K562 (cell line): ENCODE measurements around the gene DTX4. TPM values are rescaled to one million over a fixed set of nuclear protein-coding genes. Genes with fewer than 3 reads are reported as not detected.

Experiments
- BCOR ChIP-seq: fragments of 450-650 bp; IDR thresholded peaks from 2 replicates; pipeline ENCODE4 v1.6.1; 2016
- FOXJ2 ChIP-seq: fragments of 200-800 bp; sonication (Bioruptor generic); IDR thresholded peaks from 2 replicates; pipeline ENCODE4 v1.6.1; 2016; ENCODE audit warnings: missing genetic modification characterization, missing compliant biosample characterization
- JUN ChIP-seq, 2 experiments: sonication (generic) in 1 of 2; formaldehyde crosslinking in 1 of 2; IDR thresholded peaks; 2 replicates each; pipeline versions ENCODE4 v1.6.1 to v1.8.0; 2012 to 2022; ENCODE audit warnings: borderline replicate concordance in 2 of 2, mild to moderate bottlenecking in 2 of 2, improper control_type of control experiment in 1 of 2, low read depth in 1 of 2, low read length in 1 of 2, missing genetic modification reagents in 1 of 2
- KLF10 ChIP-seq: fragments of 250-450 bp; sonication (Bioruptor Pico); IDR thresholded peaks from 2 replicates; pipeline ENCODE4 v1.6.1; 2021; ENCODE audit warnings: matching md5 sums
- NR1H2 ChIP-seq: sonication (generic); formaldehyde crosslinking; IDR thresholded peaks from 2 replicates; pipeline ENCODE4 v1.4.0; 2020; ENCODE audit warnings: mild to moderate bottlenecking, missing genetic modification reagents
- PTRF ChIP-seq: fragments of 450-650 bp; IDR thresholded peaks from 2 replicates; pipeline ENCODE4 v1.6.1; 2016; ENCODE audit warnings: mild to moderate bottlenecking, missing genetic modification characterization, missing compliant biosample characterization
- SMAD3 ChIP-seq: fragments of 450-650 bp; formaldehyde crosslinking; conservative IDR thresholded peaks from 2 replicates; pipeline ENCODE4 v1.4.0; 2020; ENCODE audit warnings: mild to moderate bottlenecking
- SRSF9 ChIP-seq: fragments of 200-400 bp; formaldehyde crosslinking; IDR thresholded peaks from 2 replicates; pipeline ENCODE4 v1.6.1; 2017; ENCODE audit warnings: low read depth, low read length, borderline replicate concordance
- STAT5A ChIP-seq: IDR thresholded peaks from 2 replicates; pipeline ENCODE4 v1.6.1; 2012; ENCODE audit warnings: low read length, inconsistent platforms, borderline replicate concordance
- THRAP3 ChIP-seq: fragments of 450-650 bp; IDR thresholded peaks from 2 replicates; pipeline ENCODE4 v1.6.1; 2016; ENCODE audit warnings: mild to moderate bottlenecking, inconsistent platforms, borderline replicate concordance
- ZBTB8A ChIP-seq: fragments of 450-650 bp; IDR thresholded peaks from 2 replicates; pipeline ENCODE4 v1.6.1; 2018; ENCODE audit warnings: mild to moderate bottlenecking, moderate library complexity; ENCODE audit not compliant: partially characterized antibody
- ZNF263 ChIP-seq: sonication (generic); formaldehyde crosslinking; IDR thresholded peaks from 2 replicates; pipeline ENCODE4 v1.8.0; 2022; ENCODE audit warnings: mild to moderate bottlenecking, missing genetic modification reagents, borderline replicate concordance
- ZNF408 ChIP-seq: fragments of 250-450 bp; sonication (Bioruptor Pico); IDR thresholded peaks from 2 replicates; pipeline ENCODE4 v1.4.0; 2020; ENCODE audit warnings: low read depth, mild to moderate bottlenecking, moderate library complexity
- ZNF778 ChIP-seq: fragments of 450-650 bp; formaldehyde crosslinking; IDR thresholded peaks from 2 replicates; pipeline ENCODE4 v1.4.0; 2020; ENCODE audit warnings: mild to moderate bottlenecking, moderate library complexity
- polyA plus RNA-seq, 8 experiments: library from polyadenylated mRNA; depleted of rRNA in 4 of 8; stranded (reverse) in 5 of 8; unstranded in 3 of 8; fragments of >200 nt; fragmentation: Nextera tagmentation in 2 of 8; fragmentation: Illumina TruSeq in 1 of 8; extraction: Ambion mirVana in 2 of 8; extraction: Trizol in 1 of 8; gene quantifications; 2 replicates each; pipeline versions ENCODE4 v1.2.1 to v1.2.3, GENCODE V29; 2011 to 2014; ENCODE audit warnings: inconsistent platforms in 1 of 8, missing spikeins in 1 of 8
- total RNA-seq, 7 experiments: library from RNA; depleted of rRNA in 6 of 7; stranded (reverse); fragments of >200 nt in 6 of 7; fragmentation: Illumina TruSeq in 2 of 7; extraction: Trizol in 2 of 7; gene quantifications; 2 replicates each; pipeline versions ENCODE4 v1.2.1 to v1.2.3, GENCODE V29; 2011 to 2021; ENCODE audit warnings: low replicate concordance in 1 of 7
- TF ChIP-seq, protein P1 (sequence below): sonication (generic); formaldehyde crosslinking; IDR thresholded peaks from 2 replicates; pipeline ENCODE4 v1.8.0; 2022; ENCODE audit warnings: mild to moderate bottlenecking, missing genetic modification reagents
- TF ChIP-seq, protein P2 (sequence below): sonication (generic); formaldehyde crosslinking; IDR thresholded peaks from 2 replicates; pipeline ENCODE4 v1.9.0; 2022; ENCODE audit warnings: mild to moderate bottlenecking, missing genetic modification reagents
- TF ChIP-seq, protein P3 (sequence below): fragments of 250-450 bp; sonication (Bioruptor Pico); IDR thresholded peaks from 2 replicates; pipeline ENCODE4 v1.4.0; 2020
- TF ChIP-seq, protein P4 (sequence below): fragments of 250-450 bp; sonication (Bioruptor Pico); IDR thresholded peaks from 2 replicates; pipeline ENCODE4 v1.6.1; 2021; ENCODE audit warnings: mild to moderate bottlenecking
- TF ChIP-seq, protein P5 (sequence below): fragments of 450-650 bp; IDR thresholded peaks from 2 replicates; pipeline ENCODE4 v1.6.1; 2017; ENCODE audit warnings: mild to moderate bottlenecking, moderate library complexity

DTX4 gene
- total and polyA plus RNA-seq, 9 of the 15 experiments (the other 6 are each of a cell fraction or from before 2014, with no cell fraction given) = 0.03 to 0.47 (median 0.04) TPM; not detected in 4

DNA sequence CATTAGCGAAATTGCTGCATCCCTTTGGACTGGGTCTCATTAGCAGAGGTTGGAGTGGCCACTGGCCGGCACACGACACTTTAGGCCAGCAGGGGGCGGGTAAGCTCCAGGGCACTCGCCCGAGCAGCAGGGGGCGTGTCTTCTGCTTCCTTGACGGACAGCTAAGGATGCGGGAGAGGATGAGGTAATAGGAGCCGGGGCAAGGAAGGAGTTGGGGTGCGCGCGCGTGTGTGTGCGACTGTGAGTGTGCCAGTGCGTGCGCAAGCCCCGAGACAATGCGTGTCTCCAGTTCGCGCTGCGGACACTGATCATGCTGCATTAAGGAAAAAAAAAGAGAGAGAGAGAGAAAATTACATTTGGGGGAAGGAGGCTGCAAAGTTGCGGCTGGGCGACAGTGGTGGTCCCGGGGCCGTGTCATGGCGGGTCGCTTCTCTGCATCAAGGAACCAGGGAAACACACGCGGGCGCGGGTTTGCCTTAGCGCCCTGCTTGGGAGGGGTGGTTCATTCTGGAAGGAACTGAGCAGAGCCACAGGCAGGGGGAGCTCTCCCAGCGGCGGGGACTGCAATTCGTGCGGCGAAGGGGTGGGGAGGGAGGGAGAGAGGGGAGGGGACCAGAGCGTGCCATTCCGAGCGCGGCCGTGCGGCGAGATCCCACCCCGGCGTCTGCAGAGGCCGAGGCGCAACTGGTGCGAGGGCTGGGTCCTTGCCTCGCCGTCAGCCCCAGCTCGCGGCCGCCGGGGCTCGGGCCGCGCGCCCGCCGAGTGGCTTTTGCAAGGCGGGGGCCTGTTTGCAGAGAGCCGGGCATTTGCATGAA, at the start of gene DTX4 (continued):
- TF ChIP-seq, protein P1, sequence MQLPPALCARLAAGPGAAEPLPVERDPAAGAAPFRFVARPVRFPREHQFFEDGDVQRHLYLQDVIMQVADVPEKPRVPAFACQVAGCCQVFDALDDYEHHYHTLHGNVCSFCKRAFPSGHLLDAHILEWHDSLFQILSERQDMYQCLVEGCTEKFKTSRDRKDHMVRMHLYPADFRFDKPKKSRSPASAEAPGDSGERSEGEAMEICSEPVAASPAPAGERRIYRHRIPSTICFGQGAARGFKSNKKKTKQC (CRISPR knock-in tag) = peak; percentile 41
- TF ChIP-seq KLF10 (CRISPR knock-in tag) (no peak), THRAP3 (no peak), ZNF778 (no peak), ZNF408 (CRISPR knock-in tag) (no peak), SMAD3 (CRISPR knock-in tag) (no peak), ZBTB8A (no peak), SRSF9 (no peak), PTRF (no peak), NR1H2 (CRISPR knock-in tag) (no peak), STAT5A (no peak), FOXJ2 (tag) (no peak), BCOR (peak; percentile 36; the same call in 1 of the 2 replicates), JUN (IDR thresholded peaks at IDR 0.05; ENCODE audit: borderline replicate concordance, low read depth, low read length) (no peak), JUN (CRISPR knock-in tag; IDR thresholded peaks at IDR 0.05; ENCODE audit: borderline replicate concordance) (no peak), ZNF263 (no peak)
- TF ChIP-seq, protein P2, sequence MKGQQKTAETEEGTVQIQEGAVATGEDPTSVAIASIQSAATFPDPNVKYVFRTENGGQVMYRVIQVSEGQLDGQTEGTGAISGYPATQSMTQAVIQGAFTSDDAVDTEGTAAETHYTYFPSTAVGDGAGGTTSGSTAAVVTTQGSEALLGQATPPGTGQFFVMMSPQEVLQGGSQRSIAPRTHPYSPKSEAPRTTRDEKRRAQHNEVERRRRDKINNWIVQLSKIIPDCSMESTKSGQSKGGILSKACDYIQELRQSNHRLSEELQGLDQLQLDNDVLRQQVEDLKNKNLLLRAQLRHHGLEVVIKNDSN = no peak
- TF ChIP-seq, protein P3, sequence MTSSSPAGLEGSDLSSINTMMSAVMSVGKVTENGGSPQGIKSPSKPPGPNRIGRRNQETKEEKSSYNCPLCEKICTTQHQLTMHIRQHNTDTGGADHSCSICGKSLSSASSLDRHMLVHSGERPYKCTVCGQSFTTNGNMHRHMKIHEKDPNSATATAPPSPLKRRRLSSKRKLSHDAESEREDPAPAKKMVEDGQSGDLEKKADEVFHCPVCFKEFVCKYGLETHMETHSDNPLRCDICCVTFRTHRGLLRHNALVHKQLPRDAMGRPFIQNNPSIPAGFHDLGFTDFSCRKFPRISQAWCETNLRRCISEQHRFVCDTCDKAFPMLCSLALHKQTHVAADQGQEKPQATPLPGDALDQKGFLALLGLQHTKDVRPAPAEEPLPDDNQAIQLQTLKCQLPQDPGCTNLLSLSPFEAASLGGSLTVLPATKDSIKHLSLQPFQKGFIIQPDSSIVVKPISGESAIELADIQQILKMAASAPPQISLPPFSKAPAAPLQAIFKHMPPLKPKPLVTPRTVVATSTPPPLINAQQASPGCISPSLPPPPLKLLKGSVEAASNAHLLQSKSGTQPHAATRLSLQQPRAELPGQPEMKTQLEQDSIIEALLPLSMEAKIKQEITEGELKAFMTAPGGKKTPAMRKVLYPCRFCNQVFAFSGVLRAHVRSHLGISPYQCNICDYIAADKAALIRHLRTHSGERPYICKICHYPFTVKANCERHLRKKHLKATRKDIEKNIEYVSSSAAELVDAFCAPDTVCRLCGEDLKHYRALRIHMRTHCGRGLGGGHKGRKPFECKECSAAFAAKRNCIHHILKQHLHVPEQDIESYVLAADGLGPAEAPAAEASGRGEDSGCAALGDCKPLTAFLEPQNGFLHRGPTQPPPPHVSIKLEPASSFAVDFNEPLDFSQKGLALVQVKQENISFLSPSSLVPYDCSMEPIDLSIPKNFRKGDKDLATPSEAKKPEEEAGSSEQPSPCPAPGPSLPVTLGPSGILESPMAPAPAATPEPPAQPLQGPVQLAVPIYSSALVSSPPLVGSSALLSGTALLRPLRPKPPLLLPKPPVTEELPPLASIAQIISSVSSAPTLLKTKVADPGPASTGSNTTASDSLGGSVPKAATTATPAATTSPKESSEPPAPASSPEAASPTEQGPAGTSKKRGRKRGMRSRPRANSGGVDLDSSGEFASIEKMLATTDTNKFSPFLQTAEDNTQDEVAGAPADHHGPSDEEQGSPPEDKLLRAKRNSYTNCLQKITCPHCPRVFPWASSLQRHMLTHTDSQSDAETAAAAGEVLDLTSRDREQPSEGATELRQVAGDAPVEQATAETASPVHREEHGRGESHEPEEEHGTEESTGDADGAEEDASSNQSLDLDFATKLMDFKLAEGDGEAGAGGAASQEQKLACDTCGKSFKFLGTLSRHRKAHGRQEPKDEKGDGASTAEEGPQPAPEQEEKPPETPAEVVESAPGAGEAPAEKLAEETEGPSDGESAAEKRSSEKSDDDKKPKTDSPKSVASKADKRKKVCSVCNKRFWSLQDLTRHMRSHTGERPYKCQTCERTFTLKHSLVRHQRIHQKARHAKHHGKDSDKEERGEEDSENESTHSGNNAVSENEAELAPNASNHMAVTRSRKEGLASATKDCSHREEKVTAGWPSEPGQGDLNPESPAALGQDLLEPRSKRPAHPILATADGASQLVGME (CRISPR knock-in tag) = no peak
- TF ChIP-seq, protein P4, sequence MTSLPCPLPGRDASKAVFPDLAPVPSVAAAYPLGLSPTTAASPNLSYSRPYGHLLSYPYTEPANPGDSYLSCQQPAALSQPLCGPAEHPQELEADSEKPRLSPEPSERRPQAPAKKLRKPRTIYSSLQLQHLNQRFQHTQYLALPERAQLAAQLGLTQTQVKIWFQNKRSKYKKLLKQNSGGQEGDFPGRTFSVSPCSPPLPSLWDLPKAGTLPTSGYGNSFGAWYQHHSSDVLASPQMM = no peak
- TF ChIP-seq, protein P5, sequence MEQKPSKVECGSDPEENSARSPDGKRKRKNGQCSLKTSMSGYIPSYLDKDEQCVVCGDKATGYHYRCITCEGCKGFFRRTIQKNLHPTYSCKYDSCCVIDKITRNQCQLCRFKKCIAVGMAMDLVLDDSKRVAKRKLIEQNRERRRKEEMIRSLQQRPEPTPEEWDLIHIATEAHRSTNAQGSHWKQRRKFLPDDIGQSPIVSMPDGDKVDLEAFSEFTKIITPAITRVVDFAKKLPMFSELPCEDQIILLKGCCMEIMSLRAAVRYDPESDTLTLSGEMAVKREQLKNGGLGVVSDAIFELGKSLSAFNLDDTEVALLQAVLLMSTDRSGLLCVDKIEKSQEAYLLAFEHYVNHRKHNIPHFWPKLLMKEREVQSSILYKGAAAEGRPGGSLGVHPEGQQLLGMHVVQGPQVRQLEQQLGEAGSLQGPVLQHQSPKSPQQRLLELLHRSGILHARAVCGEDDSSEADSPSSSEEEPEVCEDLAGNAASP = no peak
